Left lung (tissue), 10 donors: ENCODE results near the gene BTBD9. TPM values are rescaled to one million over a fixed set of nuclear protein-coding genes. Genes with fewer than 3 reads are reported as not detected.
A peak's percentile ranks its signal among the peaks of the same experiment; 100 is the strongest.

Experiments
- ATAC-seq: fragments of 200-7000 bp; cut with Tn5 transposase; one replicate; pipeline ENCODE4 v1.9.1; 2020; ENCODE audit warnings: moderate library complexity
- DNase-seq, 4 donors: peaks; one replicate each; pipeline ENCODE4 v3.0.0-alpha.2; 2013 to 2020
- H3K27ac ChIP-seq, 2 donors: fragments of 200-600 bp; sonication (generic) in 1 of 2; one replicate each; pipeline versions ENCODE4 v1.5.0 to v1.8.0; 2020 to 2021
- H3K27me3 ChIP-seq, 2 donors: fragments of 200-600 bp; sonication (generic) in 1 of 2; one replicate each; pipeline versions ENCODE4 v1.5.0 to v1.8.0; 2020 to 2021
- H3K36me3 ChIP-seq, 2 donors: fragments of 200-600 bp; sonication (generic) in 1 of 2; one replicate each; pipeline versions ENCODE4 v1.5.0 to v1.8.0; 2020 to 2021
- H3K4me1 ChIP-seq, 2 donors: fragments of 200-600 bp; one replicate each; pipeline ENCODE4 v1.8.0; 2021
- H3K4me3 ChIP-seq, 2 donors: fragments of 200-600 bp; sonication (generic) in 1 of 2; one replicate each; pipeline versions ENCODE4 v1.5.0 to v1.8.0; 2020 to 2021; ENCODE audit warnings: mild to moderate bottlenecking in 1 of 2
- H3K9me3 ChIP-seq, 2 donors: fragments of 200-600 bp; sonication (generic) in 1 of 2; one replicate each; pipeline versions ENCODE4 v1.5.0 to v1.8.0; 2020 to 2021
- intact Hi-C, 2 donors: fragments of 100-400 bp; cut with DNase I; formaldehyde crosslinking; loops; one replicate each; pipeline versions ENCODE4 v1.11.2 to v1.14.2; 2022
- polyA plus RNA-seq, 6 donors: library from polyadenylated mRNA; unstranded; fragments of 120-200 nt; gene quantifications; one replicate each; pipeline ENCODE4 v1.2.1, GENCODE V29; 2013; ENCODE audit not compliant: insufficient read length in 6 of 6
- total RNA-seq, 2 donors: library from RNA; stranded (reverse); fragmentation: NEBNext Ultra II Directional; extraction: Animal tissue kit (Norgen Biotek cat#: 25700); gene quantifications; one replicate each; pipeline ENCODE4 v1.2.1, GENCODE V29; 2021
- TF ChIP-seq, protein P1 (sequence below), 2 donors: fragments of 200-600 bp; sonication (generic) in 1 of 2; IDR thresholded peaks; one replicate each; pipeline versions ENCODE4 v1.5.0 to v1.8.0; 2021; ENCODE audit warnings: antibody characterized with exemption in 2 of 2
- donor health status: DM: no; HTN: yes; CAD: no.
- donor health status: DM: no; HTN: no; CAD: no.

BTBD9 gene
- total and polyA plus RNA-seq, 8 donors: 14.2 to 44.0 (median 16.0) TPM

- peaks cover 0 to 9% of the 10 kb centered on the region in 2 donors for H3K36me3 ChIP-seq
- H3K4me3 ChIP-seq: no peak overlapping the region
- ATAC-seq: no peak
- H3K27ac ChIP-seq: no peak overlapping the region
- no peaks in the 10 kb centered on the region for H3K27me3 ChIP-seq
- no peak for DNase-seq
- intact Hi-C loops: no loop called here
- TF ChIP-seq, protein P1, sequence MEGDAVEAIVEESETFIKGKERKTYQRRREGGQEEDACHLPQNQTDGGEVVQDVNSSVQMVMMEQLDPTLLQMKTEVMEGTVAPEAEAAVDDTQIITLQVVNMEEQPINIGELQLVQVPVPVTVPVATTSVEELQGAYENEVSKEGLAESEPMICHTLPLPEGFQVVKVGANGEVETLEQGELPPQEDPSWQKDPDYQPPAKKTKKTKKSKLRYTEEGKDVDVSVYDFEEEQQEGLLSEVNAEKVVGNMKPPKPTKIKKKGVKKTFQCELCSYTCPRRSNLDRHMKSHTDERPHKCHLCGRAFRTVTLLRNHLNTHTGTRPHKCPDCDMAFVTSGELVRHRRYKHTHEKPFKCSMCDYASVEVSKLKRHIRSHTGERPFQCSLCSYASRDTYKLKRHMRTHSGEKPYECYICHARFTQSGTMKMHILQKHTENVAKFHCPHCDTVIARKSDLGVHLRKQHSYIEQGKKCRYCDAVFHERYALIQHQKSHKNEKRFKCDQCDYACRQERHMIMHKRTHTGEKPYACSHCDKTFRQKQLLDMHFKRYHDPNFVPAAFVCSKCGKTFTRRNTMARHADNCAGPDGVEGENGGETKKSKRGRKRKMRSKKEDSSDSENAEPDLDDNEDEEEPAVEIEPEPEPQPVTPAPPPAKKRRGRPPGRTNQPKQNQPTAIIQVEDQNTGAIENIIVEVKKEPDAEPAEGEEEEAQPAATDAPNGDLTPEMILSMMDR (IDR thresholded peaks at IDR 0.05): no peak
- no peaks in the 10 kb centered on the region for H3K4me1 ChIP-seq
- H3K9me3 ChIP-seq: no peaks in the 10 kb centered on the region
Observed at GRCh38 chr6:38577492-38577891, 62.2 kb downstream of the BTBD9 start.

DNA sequence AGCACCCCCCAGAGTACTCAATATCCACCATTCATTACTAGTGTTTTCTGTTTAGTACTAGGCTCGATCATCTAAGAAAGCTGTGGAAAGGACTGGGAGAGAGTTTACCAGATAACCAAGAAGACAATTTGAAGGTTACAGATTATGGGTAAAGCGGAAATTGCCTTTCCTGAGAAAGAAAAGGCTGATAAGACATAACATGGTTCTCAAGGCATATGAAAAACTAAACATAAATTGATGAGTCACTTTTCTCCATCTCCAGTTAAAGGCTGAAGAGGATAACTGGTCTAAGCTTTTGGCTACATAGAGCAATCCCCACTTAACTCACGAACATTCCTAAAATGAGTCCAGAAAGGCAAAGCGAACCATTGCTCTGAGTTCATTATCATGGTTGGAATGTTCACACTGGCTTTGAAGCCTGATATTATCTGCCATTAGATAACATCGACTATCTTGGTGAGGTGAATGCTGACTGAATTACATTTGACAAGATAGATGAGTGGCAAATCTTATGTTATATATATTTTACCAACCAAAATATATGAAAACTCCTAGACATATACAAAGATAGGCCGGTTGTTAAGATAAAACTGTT, 65.8 kb downstream of the BTBD9 start:
- no peaks in the 10 kb centered on the region for H3K27me3 ChIP-seq
- H3K36me3 ChIP-seq: no peaks in the 10 kb centered on the region
- TF ChIP-seq, protein P1 (IDR thresholded peaks at IDR 0.05): no peak
- ATAC-seq (no peak), DNase-seq (no peak)
- intact Hi-C loops: no loop called here
- no peak overlapping the region for H3K27ac ChIP-seq
- no peaks in the 10 kb centered on the region for H3K9me3 ChIP-seq
- H3K4me1 ChIP-seq: peaks cover 0 to 7% of the 10 kb centered on the region in 2 donors
- H3K4me3 ChIP-seq: no peak overlapping the region

DNA sequence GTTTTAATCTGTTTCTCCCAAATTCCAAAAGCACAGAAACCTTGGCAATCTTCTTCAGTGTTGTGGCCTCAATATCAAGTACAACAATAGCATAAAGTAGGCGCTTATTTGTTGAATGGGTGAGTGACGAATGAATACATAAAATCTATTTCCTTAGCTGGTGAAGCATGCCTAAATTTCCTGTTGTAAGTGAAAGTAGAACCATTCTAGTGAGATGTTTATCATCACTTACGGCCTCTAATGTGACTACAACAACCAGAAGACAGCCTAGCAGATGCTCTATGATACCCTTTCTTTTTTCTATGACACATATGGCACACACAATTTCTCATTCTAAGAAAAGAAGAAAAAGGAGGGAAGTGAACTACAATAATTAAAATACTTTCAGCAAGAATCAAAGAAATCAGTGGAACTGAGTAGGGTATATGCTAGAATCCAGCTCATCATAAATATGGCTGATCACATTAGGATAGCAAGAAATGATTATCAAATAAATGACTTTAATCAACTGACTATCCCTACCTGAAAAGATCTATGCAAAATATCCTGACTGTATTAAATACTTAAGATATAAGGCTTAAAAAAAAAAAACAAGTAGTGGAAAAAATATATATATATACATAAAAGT, 67.4 kb downstream of the BTBD9 start:
- no peaks in the 10 kb centered on the region for H3K27me3 ChIP-seq
- no peak overlapping the region for H3K4me3 ChIP-seq
- DNase-seq: no peak
- H3K9me3 ChIP-seq: no peaks in the 10 kb centered on the region
- peaks cover 0 to 7% of the 10 kb centered on the region in 2 donors for H3K4me1 ChIP-seq
- intact Hi-C loops: no loop called here
- TF ChIP-seq, protein P1 (IDR thresholded peaks at IDR 0.05): no peak
- peak; percentile 10 for ATAC-seq
- no peaks in the 10 kb centered on the region for H3K36me3 ChIP-seq
- H3K27ac ChIP-seq: peak overlapping the region in 1 of 2 donors; percentile 45

GRCh38 chr6:38571721-38572120, 68.0 kb downstream of the BTBD9 start:
- no peak for DNase-seq
- no peak overlapping the region for H3K4me3 ChIP-seq
- H3K36me3 ChIP-seq: no peaks in the 10 kb centered on the region
- H3K9me3 ChIP-seq: no peaks in the 10 kb centered on the region
- no peaks in the 10 kb centered on the region for H3K27me3 ChIP-seq
- peak; percentile 46 for ATAC-seq
- TF ChIP-seq, protein P1 (IDR thresholded peaks at IDR 0.05): no peak
- peaks cover 0 to 7% of the 10 kb centered on the region in 2 donors for H3K4me1 ChIP-seq
- H3K27ac ChIP-seq: peak overlapping the region in 1 of 2 donors; percentile 45
- intact Hi-C loops: no loop called here

DNA sequence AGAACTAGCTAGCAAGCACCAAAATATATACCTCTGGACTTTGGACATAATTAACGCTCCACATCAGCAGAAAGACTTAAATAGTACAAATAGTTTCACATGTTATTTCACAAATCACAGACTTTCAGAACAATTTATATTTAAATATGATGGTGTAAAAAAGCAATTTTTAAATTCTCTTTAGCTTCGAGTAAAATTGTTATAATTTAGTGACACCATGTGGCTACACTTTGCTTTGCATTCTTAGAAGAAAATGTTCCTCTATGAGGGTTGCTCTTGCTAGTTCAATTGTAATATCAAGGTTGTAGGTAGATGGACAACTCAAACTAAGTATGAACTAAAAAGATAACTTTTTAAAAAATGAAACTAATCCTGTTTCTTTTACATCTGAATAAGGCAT, 69.0 kb downstream of the BTBD9 start:
- intact Hi-C loops: no loop called here
- TF ChIP-seq, protein P1 (IDR thresholded peaks at IDR 0.05): peak in 1 of 2 donors; percentile 45
- Histone ChIP-seq H3K27ac (no peak overlapping the region), H3K27me3 (no peaks in the 10 kb centered on the region), H3K36me3 (no peaks in the 10 kb centered on the region), H3K4me1 (peaks cover 0 to 7% of the 10 kb centered on the region in 2 donors), H3K4me3 (no peak overlapping the region), H3K9me3 (no peaks in the 10 kb centered on the region)
- DNase-seq (peak in 2 of 4 donors; percentile 3 to 12), ATAC-seq (peak; percentile 81)
